HK-2 (cell line): ENCODE results near the gene IFI44.

Experiments
- DNase-seq: peaks from one replicate; pipeline ENCODE4 v3.0.0-alpha.2; 2018; ENCODE audit not compliant: unreplicated experiment

IFI44 gene

DNA sequence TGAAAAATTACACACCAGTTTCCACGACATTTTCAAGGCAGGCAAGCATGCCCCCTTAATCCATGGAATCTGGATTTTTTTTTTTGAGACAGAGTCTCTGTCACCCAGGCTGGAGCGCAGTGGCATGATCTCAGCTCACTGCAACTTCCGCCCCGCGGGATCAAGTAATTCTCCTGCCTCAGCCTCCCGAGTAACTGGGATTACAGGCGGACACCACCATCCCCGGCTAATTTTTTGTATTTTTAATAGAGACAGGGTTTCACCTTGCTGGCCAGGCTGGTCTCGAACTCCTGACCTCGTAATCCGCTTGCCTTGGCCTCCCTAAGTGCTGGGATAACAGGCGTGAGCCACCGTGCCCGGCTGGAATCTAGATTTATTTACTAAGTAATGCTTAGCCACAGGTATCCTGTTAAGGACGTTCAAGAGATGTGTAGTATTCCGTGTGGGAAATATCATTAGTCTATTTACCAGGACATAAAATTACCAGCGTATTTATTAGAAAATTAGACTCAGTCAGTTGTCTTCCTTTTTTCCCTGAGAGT, 2.5 kb downstream of the IFI44 start:
- DNase-seq, result no peak

- DNase-seq, result no peak
Measured at GRCh38 chr1:78658901-78659300, 9.3 kb downstream of the IFI44 start.

DNA sequence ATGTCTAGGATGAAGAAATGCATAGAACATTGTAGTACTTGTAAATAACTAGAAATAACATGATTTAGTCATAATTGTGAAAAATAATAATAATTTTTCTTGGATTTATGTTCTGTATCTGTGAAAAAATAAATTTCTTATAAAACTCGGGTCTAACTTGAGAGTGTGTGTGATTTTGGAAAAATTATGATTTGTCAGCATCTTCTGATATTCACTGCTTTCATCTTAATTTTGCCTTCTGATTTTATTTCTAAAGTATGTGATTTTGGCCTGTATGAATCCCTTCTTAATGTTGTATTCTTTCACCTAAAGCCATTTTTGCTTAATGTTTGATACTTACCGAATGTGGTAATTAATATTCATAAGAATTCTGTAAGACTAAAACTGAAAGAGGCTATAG, 14.3 kb downstream of the IFI44 start:
- DNase-seq, result no peak

DNA sequence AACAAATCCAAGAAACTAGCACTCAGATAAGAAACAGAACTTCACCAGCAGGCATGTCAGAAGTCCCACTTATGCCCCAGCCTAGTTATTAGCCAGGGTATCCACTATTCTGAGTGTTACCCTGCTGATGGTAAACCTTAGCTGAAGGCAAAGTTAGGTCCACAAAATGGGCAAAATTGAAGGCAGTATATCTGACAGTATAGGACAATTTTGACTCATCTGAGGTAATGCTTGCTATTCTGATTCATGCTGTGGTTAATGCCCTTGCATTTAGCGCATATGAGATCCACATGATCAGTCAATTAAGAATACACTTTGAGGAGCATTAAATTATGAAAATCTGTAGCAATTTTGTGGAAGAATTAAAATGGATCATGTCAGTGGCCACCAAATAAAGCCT, 15.1 kb downstream of the IFI44 start:
- no peak for DNase-seq

GRCh38 chr1:78665809-78666208, 16.2 kb downstream of the IFI44 start:
- no peak for DNase-seq

GRCh38 chr1:78667939-78668338, 18.3 kb downstream of the IFI44 start:
- no peak for DNase-seq

DNA sequence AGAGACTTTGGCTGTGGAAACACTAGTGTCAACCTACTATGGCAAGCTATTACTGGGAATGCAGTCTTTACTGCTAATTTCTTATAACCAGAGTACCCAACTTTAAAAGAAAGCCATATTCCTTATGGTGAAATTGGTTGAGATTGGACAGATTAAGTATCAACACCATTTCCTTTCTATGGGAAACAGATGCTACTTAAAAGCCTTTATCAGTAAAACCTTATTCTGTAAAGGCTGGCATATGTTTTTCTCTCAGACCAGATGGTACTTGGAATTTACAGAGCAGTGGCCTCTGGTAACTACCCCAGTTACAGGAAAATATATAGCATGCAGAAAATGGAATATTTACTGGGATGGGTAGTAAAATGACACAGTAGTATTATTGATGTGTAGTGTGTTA, 18.8 kb downstream of the IFI44 start:
- DNase-seq, result no peak

DNA sequence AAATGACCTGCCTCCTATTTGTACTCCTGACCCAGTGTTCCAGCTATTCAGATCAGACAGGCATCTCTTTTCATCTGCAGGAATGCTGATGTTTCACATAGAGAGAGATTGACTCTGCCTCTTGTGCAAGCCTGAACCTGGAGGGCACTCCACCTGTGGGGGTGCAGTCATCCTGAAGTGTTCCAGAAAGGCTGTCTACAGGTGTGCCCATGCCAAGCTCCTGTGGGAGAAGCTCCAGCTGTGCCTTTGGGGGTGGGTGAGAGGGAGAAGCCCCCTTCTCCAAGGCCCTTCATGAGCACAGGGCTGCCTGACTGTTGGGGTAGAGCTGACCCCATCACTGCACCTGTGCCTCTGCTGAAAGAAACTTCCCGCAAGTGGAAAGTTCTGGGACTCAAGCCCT, 22.8 kb downstream of the IFI44 start:
- no peak for DNase-seq

GRCh38 chr1:78673120-78673519, 23.5 kb downstream of the IFI44 start:
- DNase-seq, result no peak

DNA sequence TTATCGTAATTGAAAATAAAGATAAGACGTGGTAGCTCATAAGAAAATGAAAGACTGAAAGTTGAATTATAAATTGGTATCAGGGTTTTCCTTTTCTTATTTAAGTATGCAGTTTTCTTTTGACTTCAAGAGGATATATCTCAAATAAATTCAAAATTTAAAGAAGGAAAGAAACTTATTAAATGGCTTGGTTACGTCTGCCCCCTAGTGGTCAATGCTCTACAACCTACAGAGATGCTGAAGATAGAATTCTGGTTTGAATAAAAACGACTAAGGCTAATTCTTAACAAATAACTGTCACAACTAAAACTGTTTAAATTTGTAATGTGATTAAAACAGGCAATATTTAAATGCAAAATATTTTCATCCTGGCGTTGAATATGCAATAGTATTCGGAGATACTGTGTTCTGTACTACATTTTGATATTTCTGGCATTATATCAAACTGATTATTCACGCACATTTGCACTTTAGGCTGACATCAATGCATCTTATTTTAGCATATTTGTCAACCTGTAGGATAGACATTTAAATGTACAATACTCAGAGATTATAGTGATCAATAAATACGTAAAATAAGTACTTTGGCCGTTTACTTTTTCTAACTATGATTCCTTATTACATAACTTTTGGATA, 26.8 kb downstream of the IFI44 start:
- DNase-seq, result peak; percentile 6

DNA sequence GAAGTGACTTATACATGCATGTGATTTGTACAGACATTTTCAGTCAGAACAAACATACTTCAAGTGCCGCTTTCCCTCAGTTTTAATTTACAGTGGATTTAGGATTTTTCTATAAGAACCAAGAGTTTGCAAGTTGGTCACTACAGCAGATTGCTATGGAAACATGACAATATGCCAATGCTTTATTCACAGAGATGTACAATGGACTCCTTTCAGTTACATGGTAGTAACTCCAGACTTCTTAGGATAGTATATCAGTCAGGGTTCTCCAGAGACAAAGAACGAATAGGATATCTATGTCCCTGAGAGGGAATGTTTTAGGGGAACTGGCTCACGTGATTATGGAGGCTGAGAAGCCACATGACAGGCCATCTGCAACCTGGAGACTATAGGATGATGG, 27.4 kb downstream of the IFI44 start:
- DNase-seq, result no peak

- DNase-seq, result no peak
Measured at GRCh38 chr1:78677788-78678187, 28.2 kb downstream of the IFI44 start.

- DNase-seq, result no peak
Measured at GRCh38 chr1:78678324-78678723, 28.7 kb downstream of the IFI44 start.

DNA sequence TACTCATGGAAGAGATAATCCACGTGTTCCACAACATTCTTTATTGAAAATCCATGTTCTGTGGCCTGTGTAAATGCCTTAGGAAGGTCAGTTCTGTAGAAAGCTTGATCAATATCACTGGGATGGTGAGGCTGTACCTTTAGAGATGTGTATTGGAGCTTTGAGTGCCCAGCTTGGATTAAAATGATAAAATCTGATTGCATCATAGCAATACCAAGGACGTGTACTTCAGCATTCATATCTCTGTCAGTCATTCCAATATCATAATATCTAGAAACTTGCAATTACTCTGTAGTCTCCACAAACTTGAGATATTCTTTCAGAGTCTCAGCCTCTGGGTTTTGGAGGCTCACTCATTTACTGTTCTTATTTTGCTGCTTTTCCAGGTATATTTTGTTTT, 31.6 kb downstream of the IFI44 start:
- DNase-seq, result no peak

DNA sequence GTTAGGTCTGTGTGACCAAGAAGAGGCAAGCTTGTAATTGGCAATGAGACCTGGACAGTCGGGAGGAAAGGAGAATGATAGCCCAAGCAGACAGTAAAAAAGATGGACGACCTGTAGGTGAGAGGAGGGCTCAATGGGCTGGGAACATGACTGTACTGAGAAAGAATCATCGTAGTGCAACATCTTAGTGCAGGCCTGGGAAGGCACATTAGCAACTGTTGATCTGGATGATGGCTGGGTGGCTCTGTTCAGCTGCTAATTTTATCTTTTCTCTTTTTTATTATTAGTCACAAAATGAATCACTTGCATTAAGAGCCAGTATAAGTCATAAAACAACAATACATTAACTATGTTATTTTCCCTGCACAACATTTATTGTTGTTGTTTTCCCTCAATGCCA, 32.9 kb downstream of the IFI44 start:
- DNase-seq, result no peak

- no peak for DNase-seq
Measured at GRCh38 chr1:78683079-78683478, 33.4 kb downstream of the IFI44 start.

- DNase-seq, result no peak
Measured at GRCh38 chr1:78687315-78687714, 37.7 kb downstream of the IFI44 start.

DNA sequence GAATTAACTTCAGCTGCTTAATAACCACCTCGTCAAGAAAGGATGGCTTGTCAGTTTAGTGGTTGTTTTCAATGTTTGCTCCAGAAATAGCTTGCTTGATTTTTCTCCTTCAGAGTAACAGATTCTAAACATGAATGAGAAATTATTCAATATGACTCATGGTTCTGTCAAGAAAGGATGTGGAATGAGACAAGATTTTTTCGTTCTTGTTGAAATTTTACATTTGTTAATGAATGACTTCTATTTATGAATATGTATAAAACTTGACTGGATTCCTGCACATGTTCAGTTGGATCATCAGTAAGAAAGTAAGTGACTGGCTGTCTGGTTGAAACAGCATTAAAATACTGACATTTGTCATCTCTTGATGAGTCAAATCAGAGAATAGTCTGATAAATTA, 38.3 kb downstream of the IFI44 start:
- DNase-seq, result no peak

GRCh38 chr1:78688697-78689096, 39.1 kb downstream of the IFI44 start:
- no peak for DNase-seq

DNA sequence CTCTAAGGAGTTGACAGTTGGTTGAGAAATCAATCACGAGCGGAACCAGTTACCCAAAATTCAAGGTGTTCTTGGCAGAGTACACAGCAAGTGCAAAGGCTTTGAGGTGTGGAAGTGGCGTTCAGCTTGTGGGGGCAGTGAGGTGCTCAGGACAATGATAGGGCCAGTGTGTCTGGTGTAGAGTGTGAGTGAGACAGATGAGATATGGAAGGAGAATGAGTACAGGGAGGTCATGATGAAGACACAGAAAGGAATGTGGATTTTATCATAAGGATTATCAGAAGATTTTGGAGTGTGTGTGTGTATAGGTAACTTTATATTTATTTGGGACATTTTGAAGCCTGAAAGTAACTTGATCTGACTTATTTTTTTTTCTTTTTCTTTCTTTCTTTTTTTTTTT, 40.9 kb downstream of the IFI44 start:
- no peak for DNase-seq

DNA sequence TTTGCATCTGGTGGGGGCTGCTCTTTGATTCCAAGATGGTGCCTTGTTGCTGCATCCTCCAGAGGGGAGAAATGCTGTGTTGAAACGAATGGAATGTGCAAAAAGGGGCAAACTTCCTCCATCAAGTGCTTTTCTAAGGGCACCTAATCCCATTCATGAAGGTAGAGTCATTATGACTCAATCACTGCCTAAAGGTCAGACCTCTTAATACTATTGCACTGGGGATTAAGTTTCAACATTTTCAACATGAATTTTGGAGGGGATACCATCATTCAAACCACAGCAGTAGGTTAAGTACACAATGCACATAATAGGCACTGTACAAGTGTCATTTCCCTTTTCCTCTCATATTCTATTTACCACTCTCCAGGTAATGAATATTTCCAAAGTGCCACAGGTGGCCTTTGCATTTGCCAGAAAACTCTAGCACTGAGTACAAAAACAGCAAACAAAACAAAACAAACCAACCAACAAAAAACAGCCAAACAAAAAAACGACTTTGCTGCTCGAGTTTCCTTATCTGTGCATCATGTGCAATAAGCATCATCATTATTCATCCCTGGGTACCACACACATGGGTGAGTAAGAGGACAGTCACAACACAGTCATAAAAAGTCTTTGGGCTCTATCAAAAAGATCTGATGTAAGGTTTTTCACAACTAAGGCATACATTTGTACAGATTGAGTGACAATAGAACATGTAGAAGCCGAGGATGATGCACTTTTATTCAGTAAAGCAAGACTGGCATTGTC, 42.5 kb downstream of the IFI44 start:
- DNase-seq, result no peak

- no peak for DNase-seq
Measured at GRCh38 chr1:78699813-78700212, 50.2 kb downstream of the IFI44 start.

GRCh38 chr1:78702426-78702825, 52.8 kb downstream of the IFI44 start:
- DNase-seq, result no peak

DNA sequence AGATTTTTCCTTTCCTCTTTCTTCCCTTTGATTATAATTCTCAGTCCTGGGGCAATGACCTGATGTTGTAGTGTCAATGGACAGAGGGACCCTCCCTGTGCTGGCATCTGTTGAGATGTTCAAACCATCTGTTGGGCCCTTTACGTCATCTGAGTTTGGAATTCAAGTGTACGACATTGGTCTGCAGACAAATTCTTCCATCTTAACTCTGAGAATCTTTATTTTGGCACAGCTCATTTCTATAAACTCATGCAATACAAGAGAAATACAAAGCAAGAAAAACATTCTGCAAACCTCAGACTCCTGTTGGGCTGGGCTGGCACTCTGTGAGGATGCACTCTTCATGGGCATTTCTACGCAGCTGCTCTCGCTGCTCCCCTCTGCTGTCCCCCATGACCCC, 54.2 kb downstream of the IFI44 start:
- DNase-seq, result no peak
